ENCODE results near the gene PKD1L1.

GRCh38 chr7:47779341-47779771 lies 168.9 kb downstream of the PKD1L1 start:
- TF ChIP-seq POLR2AphosphoS5 (IDR thresholded peaks at IDR 0.05; ENCODE audit: borderline replicate concordance, low read depth, low read length) = no peak
- no peak for TF ChIP-seq EZH2 (IDR thresholded peaks at IDR 0.05)
- TF ChIP-seq FOXP2 (optimal IDR thresholded peaks at IDR 0.05; ENCODE audit: control extremely low read depth, extremely low read length, insufficient read depth) = no peak
